Naive thymus-derived CD4-positive, alpha-beta T cell (primary cell): ENCODE measurements around the gene PRKCB. TPM values are rescaled to one million over a fixed set of nuclear protein-coding genes. Genes with fewer than 3 reads are reported as not detected.

Experiments used
- ATAC-seq: fragments of 150-1000 bp; cut with Tn5 transposase; 2 replicates; pipeline ENCODE4 v1.10.0; 2021; ENCODE audit warnings: mild to moderate bottlenecking, moderate library complexity
- CTCF ChIA-PET: fragments of 350-600 bp; sonication (Branson Sonifier 250); formaldehyde crosslinking; loops from one replicate; lab custom pipeline; 2021; ENCODE audit warnings: antibody characterized with exemption; lab: Charles Lee
- POLR2A ChIA-PET: fragments of 350-600 bp; sonication (Branson Sonifier 250); formaldehyde crosslinking; loops from one replicate; lab custom pipeline; 2021; ENCODE audit warnings: antibody characterized with exemption, inconsistent platforms; lab: Charles Lee
- DNase-seq, 9 donors: peaks; one replicate each; pipeline versions ENCODE4 v3.0.0 to v3.0.0-alpha.2; 2020 to 2022; ENCODE audit warnings: mixed read lengths in 1 of 9
- H3K27ac ChIP-seq: one replicate; pipeline ENCODE4 v1.7.0; 2013; ENCODE audit warnings: mild to moderate bottlenecking, low read depth, low read length, moderate library complexity
- H3K27me3 ChIP-seq, 2 donors: one replicate each; pipeline ENCODE4 v1.7.0; 2013; ENCODE audit warnings: low read length in 2 of 2, mild to moderate bottlenecking in 2 of 2, moderate library complexity in 2 of 2; ENCODE audit not compliant: control insufficient read depth in 2 of 2, insufficient read depth in 2 of 2
- H3K36me3 ChIP-seq, 3 experiments: 1 replicate in 2 of 3; 2 replicates in 1 of 3; pipeline ENCODE4 v1.7.0; 2013; ENCODE audit warnings: low read length in 3 of 3, mild to moderate bottlenecking in 3 of 3, moderate library complexity in 1 of 3; ENCODE audit not compliant: insufficient read depth in 3 of 3, control insufficient read depth in 2 of 3
- H3K4me1 ChIP-seq, 2 donors: one replicate each; pipeline ENCODE4 v1.7.0; 2013; ENCODE audit warnings: low read length in 2 of 2, mild to moderate bottlenecking in 2 of 2, moderate library complexity in 1 of 2; ENCODE audit not compliant: control insufficient read depth in 2 of 2, insufficient read depth in 2 of 2
- H3K4me3 ChIP-seq: 2 replicates; pipeline ENCODE4 v1.7.0; 2013; ENCODE audit warnings: mild to moderate bottlenecking, low read length
- H3K9me3 ChIP-seq, 3 experiments: 1 replicate in 2 of 3; 2 replicates in 1 of 3; pipeline ENCODE4 v1.7.0; 2013; ENCODE audit warnings: low read length in 3 of 3; ENCODE audit not compliant: control insufficient read depth in 2 of 3
- H3K27ac Mint-ChIP-seq, 9 donors: one replicate each; pipeline ENCODE4 v1.8.0; 2020 to 2022; ENCODE audit warnings: mixed read lengths in 9 of 9, mild to moderate bottlenecking in 8 of 9, moderate library complexity in 5 of 9, inconsistent platforms in 2 of 9
- H3K27me3 Mint-ChIP-seq, 5 donors: one replicate each; pipeline ENCODE4 v1.8.0; 2021 to 2022; ENCODE audit warnings: mixed read lengths in 5 of 5, mild to moderate bottlenecking in 1 of 5
- H3K36me3 Mint-ChIP-seq, 5 donors: one replicate each; pipeline ENCODE4 v1.8.0; 2020 to 2022; ENCODE audit warnings: mixed read lengths in 5 of 5, mild to moderate bottlenecking in 3 of 5, inconsistent platforms in 1 of 5
- H3K4me1 Mint-ChIP-seq, 7 donors: one replicate each; pipeline ENCODE4 v1.8.0; 2020 to 2022; ENCODE audit warnings: mixed read lengths in 7 of 7, mild to moderate bottlenecking in 3 of 7, inconsistent platforms in 1 of 7
- H3K4me3 Mint-ChIP-seq, 10 donors: one replicate each; pipeline ENCODE4 v1.8.0; 2020 to 2022; ENCODE audit warnings: mild to moderate bottlenecking in 10 of 10, mixed read lengths in 10 of 10, moderate library complexity in 6 of 10, inconsistent platforms in 2 of 10
- H3K9me3 Mint-ChIP-seq, 11 donors: one replicate each; pipeline ENCODE4 v1.8.0; 2020 to 2022; ENCODE audit warnings: mixed read lengths in 11 of 11, mild to moderate bottlenecking in 4 of 11, inconsistent platforms in 1 of 11, moderate library complexity in 1 of 11
- intact Hi-C, 2 donors: fragments of 100-400 bp; cut with micrococcal nuclease; formaldehyde crosslinking; loops; one replicate each; pipeline ENCODE4 v1.15.1; 2023
- polyA plus RNA-seq, 2 donors: library from polyadenylated mRNA; unstranded; fragments of 300-500 nt; fragmentation: Illumina TruSeq; gene quantifications; one replicate each; pipeline ENCODE4 v1.2.3, GENCODE V29; 2021
- total RNA-seq, 6 experiments: library from RNA in 5 of 6; stranded (reverse) in 5 of 6; gene quantifications; 1 replicate in 5 of 6; 2 replicates in 1 of 6; pipeline ENCODE4 v1.2.3 and lab custom pipeline; 2021 to 2026

Gene PRKCB
- total and polyA plus RNA-seq, 7 experiments from 2014 or later, result 32.4 to 180 (median 72.9) TPM

- DNase-seq (no peak), ATAC-seq (no peak)
- H3K4me1 ChIP-seq, result peaks cover 0 to 12% of the 10 kb centered on the region in 2 donors
- H3K27ac Mint-ChIP-seq, result no peak overlapping the region
- H3K4me3 Mint-ChIP-seq, result no peak overlapping the region
- CTCF ChIA-PET, result no interaction called here
- peaks cover 0 to 35% (median 7%) of the 10 kb centered on the region in 7 donors for H3K4me1 Mint-ChIP-seq
- POLR2A ChIA-PET, result no interaction called here
- intact Hi-C loops, result no loop called here
- H3K9me3 Mint-ChIP-seq, result peaks cover 0 to 7% (median 0%) of the 10 kb centered on the region in 11 donors
- H3K27me3 ChIP-seq, result no peaks in the 10 kb centered on the region
- H3K27me3 Mint-ChIP-seq, result no peaks in the 10 kb centered on the region
- no peaks in the 10 kb centered on the region for H3K9me3 ChIP-seq
- H3K36me3 ChIP-seq, result peaks cover 0 to 41% (median 0%) of the 10 kb centered on the region in 3 experiments
- no peak overlapping the region for H3K27ac ChIP-seq
- no peak overlapping the region for H3K4me3 ChIP-seq
- peaks cover 12 to 78% (median 52%) of the 10 kb centered on the region in 5 donors for H3K36me3 Mint-ChIP-seq
These were observed 217.5 kb downstream of the PRKCB start for GRCh38 chr16:24053099-24053946.

- Histone ChIP-seq H3K9me3 (no peaks in the 10 kb centered on the region), H3K27me3 (no peaks in the 10 kb centered on the region), H3K4me3 (no peak overlapping the region), H3K4me1 (peaks cover 0 to 4% of the 10 kb centered on the region in 2 donors), H3K27ac (no peak overlapping the region), H3K36me3 (peaks cover 0 to 34% (median 0%) of the 10 kb centered on the region in 3 experiments)
- ATAC-seq (no peak), DNase-seq (no peak)
- no peaks in the 10 kb centered on the region for H3K27me3 Mint-ChIP-seq
- intact Hi-C loops, result no loop called here
- peaks cover 0 to 34% (median 12%) of the 10 kb centered on the region in 7 donors for H3K4me1 Mint-ChIP-seq
- H3K4me3 Mint-ChIP-seq, result no peak overlapping the region
- no peak overlapping the region for H3K27ac Mint-ChIP-seq
- CTCF ChIA-PET, result no interaction called here
- H3K9me3 Mint-ChIP-seq, result peaks cover 0 to 10% (median 0%) of the 10 kb centered on the region in 11 donors
- POLR2A ChIA-PET, result no interaction called here
- peaks cover 8 to 77% (median 51%) of the 10 kb centered on the region in 5 donors for H3K36me3 Mint-ChIP-seq
These were observed 219.1 kb downstream of the PRKCB start for GRCh38 chr16:24054741-24055491.

- H3K27ac Mint-ChIP-seq, result peak overlapping the region in 2 of 9 donors; percentile 62 to 68
- peaks cover 0 to 26% (median 8%) of the 10 kb centered on the region in 7 donors for H3K4me1 Mint-ChIP-seq
- Histone ChIP-seq H3K36me3 (peaks cover 0 to 27% (median 0%) of the 10 kb centered on the region in 3 experiments), H3K9me3 (peaks cover 0 to 6% (median 0%) of the 10 kb centered on the region in 3 experiments), H3K27ac (no peak overlapping the region), H3K4me1 (no peaks in the 10 kb centered on the region), H3K4me3 (no peak overlapping the region), H3K27me3 (no peaks in the 10 kb centered on the region)
- H3K4me3 Mint-ChIP-seq, result no peak overlapping the region
- POLR2A ChIA-PET, result no interaction called here
- CTCF ChIA-PET, result no interaction called here
- intact Hi-C loops, result no loop called here
- H3K36me3 Mint-ChIP-seq, result peaks cover 17 to 56% (median 38%) of the 10 kb centered on the region in 5 donors
- DNase-seq (no peak), ATAC-seq (no peak)
- H3K9me3 Mint-ChIP-seq, result peaks cover 0 to 7% (median 0%) of the 10 kb centered on the region in 11 donors
- H3K27me3 Mint-ChIP-seq, result no peaks in the 10 kb centered on the region
These were observed 226.6 kb downstream of the PRKCB start for GRCh38 chr16:24062270-24062817.

DNA sequence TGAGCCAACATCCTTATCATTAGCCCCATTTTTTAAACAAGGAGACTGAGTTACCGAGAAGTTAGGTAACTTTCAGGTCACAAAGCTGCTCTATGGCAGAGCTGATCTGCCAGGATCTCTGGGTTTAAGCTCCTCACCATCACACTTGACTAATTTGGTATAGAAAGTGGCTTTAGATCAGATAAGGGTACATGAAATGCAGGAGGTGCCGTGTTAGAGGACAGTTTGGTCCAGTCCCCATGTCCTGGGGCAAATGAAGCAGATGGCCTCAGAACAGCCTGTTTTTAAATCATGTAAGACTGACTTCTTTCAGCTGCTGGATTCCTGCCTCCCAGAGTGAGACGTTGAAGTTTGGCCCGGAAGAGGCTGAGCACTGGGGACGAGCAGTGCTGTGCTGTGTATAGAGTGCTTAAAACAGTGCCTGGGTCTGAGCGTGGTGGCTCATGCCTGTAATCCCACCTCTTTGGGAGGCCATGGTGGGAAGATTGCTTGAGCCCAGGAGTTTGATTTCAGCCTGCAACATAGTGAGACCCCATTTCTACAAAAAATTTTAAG lies 233.3 kb downstream of the PRKCB start:
- ChIA-PET CTCF (no interaction called here), POLR2A (interaction anchor here (0.6 kb wide), 1 partner anchor 661 kb away, joined by 8 read pairs; no protein-coding TSS in a partner anchor)
- Mint-ChIP-seq H3K27me3 (no peaks in the 10 kb centered on the region), H3K4me1 (peaks cover 16 to 31% (median 23%) of the 10 kb centered on the region in 7 donors), H3K36me3 (peaks cover 0 to 29% (median 5%) of the 10 kb centered on the region in 5 donors), H3K4me3 (no peak overlapping the region), H3K9me3 (no peaks in the 10 kb centered on the region), H3K27ac (no peak overlapping the region)
- Histone ChIP-seq H3K27me3 (no peaks in the 10 kb centered on the region), H3K27ac (no peak overlapping the region), H3K9me3 (no peaks in the 10 kb centered on the region), H3K36me3 (no peaks in the 10 kb centered on the region), H3K4me1 (no peaks in the 10 kb centered on the region), H3K4me3 (no peak overlapping the region)
- DNase-seq (no peak), ATAC-seq (no peak)
- intact Hi-C loops, result no loop called here

DNA sequence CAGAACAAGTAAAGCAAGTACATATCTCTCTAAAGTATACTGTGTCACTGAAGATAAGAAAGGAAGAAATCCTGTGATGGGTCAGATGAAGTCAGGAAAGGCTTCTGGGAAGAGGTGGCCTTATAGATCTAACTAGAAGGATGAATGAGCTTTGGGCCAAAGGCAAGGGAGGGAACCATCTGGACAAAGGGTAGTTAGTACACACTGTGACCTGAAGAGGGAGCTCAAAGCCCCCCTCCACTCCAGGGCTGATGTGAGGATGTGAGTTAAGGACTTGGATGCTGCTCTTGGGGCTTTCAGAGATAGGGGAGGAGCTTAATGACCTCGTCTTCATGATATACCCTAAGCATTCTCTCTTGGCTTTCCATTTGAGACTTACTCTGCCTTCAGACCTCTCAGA lies 235.1 kb downstream of the PRKCB start:
- no peaks in the 10 kb centered on the region for H3K9me3 ChIP-seq
- H3K4me3 Mint-ChIP-seq, result peak overlapping the region in 1 of 10 donors; percentile 0
- no peaks in the 10 kb centered on the region for H3K9me3 Mint-ChIP-seq
- intact Hi-C loops, result no loop called here
- H3K36me3 ChIP-seq, result no peaks in the 10 kb centered on the region
- H3K27me3 ChIP-seq, result no peaks in the 10 kb centered on the region
- ChIA-PET CTCF (interaction anchor here (1.0 to 2.2 kb wide), 2 partner anchors 154 to 182 kb away, joined by 3 to 7 read pairs; no protein-coding TSS in a partner anchor), POLR2A (no interaction called here)
- H3K4me1 Mint-ChIP-seq, result peaks cover 16 to 36% (median 27%) of the 10 kb centered on the region in 7 donors
- peak in 4 of 9 donors; percentile 4 to 13 (median 9) for DNase-seq
- peaks cover 0 to 40% (median 12%) of the 10 kb centered on the region in 5 donors for H3K36me3 Mint-ChIP-seq
- H3K27ac Mint-ChIP-seq, result peak overlapping the region in 1 of 9 donors; percentile 23
- H3K27me3 Mint-ChIP-seq, result no peaks in the 10 kb centered on the region
- peak; percentile 83 for ATAC-seq
- no peaks in the 10 kb centered on the region for H3K4me1 ChIP-seq
- H3K27ac ChIP-seq, result no peak overlapping the region
- H3K4me3 ChIP-seq, result no peak overlapping the region
